ENCODE results near the gene TNIP2. TPM values are rescaled to one million over a fixed set of nuclear protein-coding genes. Genes with fewer than 3 reads are reported as not detected.
A peak's percentile ranks its signal among the peaks of the same experiment; 100 is the strongest.

Gene TNIP2
- total and polyA plus RNA-seq, 2 of the 8 experiments (the other 6 are each of a cell fraction or from before 2014, with no cell fraction given) = 23.7 to 37.7 TPM

DNA sequence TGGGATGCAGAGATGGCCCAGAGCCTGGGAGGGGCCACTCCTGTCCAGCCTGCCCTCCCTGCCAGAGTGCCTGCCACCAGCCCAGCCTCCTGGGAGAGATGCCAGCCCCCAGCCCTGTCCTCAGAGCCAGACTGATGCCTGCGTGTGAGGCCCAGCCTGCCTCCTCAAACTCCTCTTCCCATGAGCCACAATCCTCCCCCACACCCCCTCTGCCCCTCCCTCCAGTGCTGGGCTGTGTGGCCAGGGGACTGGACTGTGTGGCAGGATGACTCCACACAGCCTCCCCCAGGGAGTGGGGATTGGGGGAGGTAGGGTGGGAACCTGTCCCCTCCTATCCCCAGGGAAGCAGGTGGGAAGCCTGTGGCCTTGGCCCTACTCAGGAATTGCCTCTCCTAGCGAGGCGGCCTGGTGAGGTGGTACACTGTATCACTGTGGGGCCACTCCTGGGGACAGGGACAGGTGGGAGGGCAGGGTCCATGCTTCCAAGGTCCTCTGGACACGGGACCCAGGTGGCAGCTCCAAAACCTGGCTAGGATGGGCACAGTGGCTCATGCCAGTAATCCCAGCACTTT lies 32.5 kb upstream of the TNIP2 start:
- Histone ChIP-seq H2AK5ac (ENCODE audit: low read depth, low read length) (no peak overlapping the region; the same call in 1 of the 2 replicates), H3K4me1 (replicated peaks in 1 of 4; ENCODE audit: control insufficient read depth in 3 of 4, insufficient read depth in 4 of 4, low read length in 3 of 4) (peaks cover 0 to 13% (median 8%) of the 10 kb centered on the region in 4 experiments; a peak in 5 of 7 replicates), H3K4ac (replicated peaks; ENCODE audit: insufficient read length, low read depth, low read length) (no peak overlapping the region), H4K5ac (ENCODE audit: insufficient read length, low read depth, low read length) (no peak overlapping the region), H2BK5ac (ENCODE audit: low read depth, low read length) (no peak overlapping the region), H3K4me3 (ENCODE audit: extremely low read depth in 1 of 4, insufficient read depth in 2 of 4, low read depth in 3 of 4, low read length in 4 of 4) (no peak overlapping the region), H3K4me2 (ENCODE audit: insufficient read depth in 1 of 2, low read depth in 2 of 2, low read length in 2 of 2) (no peak overlapping the region), H3K23ac (ENCODE audit: insufficient read length) (no peak overlapping the region), H3K18ac (ENCODE audit: extremely low read depth, low read length) (no peak overlapping the region; the same call in 1 of the 2 replicates), H3K27ac (ENCODE audit: low read depth, low read length) (no peak overlapping the region), H3K79me1 (ENCODE audit: low read depth, low read length) (no peaks in the 10 kb centered on the region), H3K56ac (replicated peaks; ENCODE audit: insufficient read length, low read depth, low read length) (no peak overlapping the region), H3K36me3 (ENCODE audit: control insufficient read depth in 2 of 4, insufficient read depth in 4 of 4, low read length in 3 of 4) (no peaks in the 10 kb centered on the region), H2BK12ac (ENCODE audit: low read depth, low read length) (peak overlapping the region; percentile 14; the same call in 1 of the 2 replicates), H2BK15ac (ENCODE audit: low read length) (no peak overlapping the region), H3K14ac (ENCODE audit: insufficient read length) (no peak overlapping the region), H3K23me2 (ENCODE audit: low read depth, low read length) (no peaks in the 10 kb centered on the region; the same call in none of the 2 replicates), H2BK120ac (replicated peaks; ENCODE audit: low read depth, low read length) (no peak overlapping the region), H3K9ac (replicated peaks in 1 of 4; ENCODE audit: extremely low read depth in 1 of 4, low read depth in 3 of 4, low read length in 3 of 4) (no peak overlapping the region), H2BK20ac (ENCODE audit: low read length) (no peak overlapping the region; the same call in 1 of the 2 replicates), H4K91ac (replicated peaks; ENCODE audit: insufficient read length, low read length) (peak overlapping the region; percentile 47), H3K27me3 (replicated peaks in 1 of 4; ENCODE audit: control insufficient read depth in 3 of 4, extremely low read depth in 1 of 4, insufficient read depth in 3 of 4, low read length in 3 of 4) (peaks cover 0 to 11% (median 6%) of the 10 kb centered on the region in 4 experiments; a peak in 5 of 7 replicates), H4K20me1 (replicated peaks in 1 of 2; ENCODE audit: control insufficient read depth in 1 of 2, insufficient read depth in 2 of 2, low read length in 2 of 2) (no peaks in the 10 kb centered on the region), H3K9me3 (ENCODE audit: insufficient read depth in 2 of 2, low read depth in 1 of 2, low read length in 1 of 2) (no peaks in the 10 kb centered on the region; a peak in 1 of 4 replicates), H4K8ac (ENCODE audit: extremely low read depth, insufficient read depth, low read length) (no peak overlapping the region; the same call in 1 of the 2 replicates), H2AFZ (ENCODE audit: low read length) (no peak overlapping the region), H3K79me2 (ENCODE audit: control insufficient read depth in 1 of 2, insufficient read depth in 2 of 2, low read length in 2 of 2) (no peaks in the 10 kb centered on the region)
- ChIA-PET CTCF (ENCODE audit: partially characterized antibody) (no interaction called here), POLR2A (ENCODE audit: partially characterized antibody) (no interaction called here)
- FAIRE-seq = no peak
- 91% methylated on average over 4 of the region's 4 CpGs; no CpG with 5 or more reads in 1 of the 2 experiments for WGBS, 2 experiments (ENCODE audit: extremely low coverage in 1 of 2, insufficient coverage in 1 of 2, insufficient read length in 1 of 2, insufficient replicate concordance in 2 of 2, low coverage in 1 of 2, low lambda C conversion rate in 2 of 2, missing lambda C conversion rate in 1 of 2)
- DNase-seq (ENCODE audit: low read depth in 1 of 2, low spot score in 2 of 2) = no peak
- no peak for TF ChIP-seq KDM5A (IDR thresholded peaks at IDR 0.05; ENCODE audit: low read length)
- TF ChIP-seq, protein P1, sequence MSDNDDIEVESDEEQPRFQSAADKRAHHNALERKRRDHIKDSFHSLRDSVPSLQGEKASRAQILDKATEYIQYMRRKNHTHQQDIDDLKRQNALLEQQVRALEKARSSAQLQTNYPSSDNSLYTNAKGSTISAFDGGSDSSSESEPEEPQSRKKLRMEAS (IDR thresholded peaks at IDR 0.05) = no peak
- no peak for TF ChIP-seq POU5F1 (IDR thresholded peaks at IDR 0.05; ENCODE audit: low read depth, low read length)
- no peak for TF ChIP-seq KDM1A (IDR thresholded peaks at IDR 0.05; ENCODE audit: borderline replicate concordance, low read length)
- no peak for TF ChIP-seq BCL11A (IDR thresholded peaks at IDR 0.05; ENCODE audit: low read depth in 2 of 2, low read length in 2 of 2)
- no peak for TF ChIP-seq CREB1 (IDR thresholded peaks at IDR 0.05)
- TF ChIP-seq, protein P2, sequence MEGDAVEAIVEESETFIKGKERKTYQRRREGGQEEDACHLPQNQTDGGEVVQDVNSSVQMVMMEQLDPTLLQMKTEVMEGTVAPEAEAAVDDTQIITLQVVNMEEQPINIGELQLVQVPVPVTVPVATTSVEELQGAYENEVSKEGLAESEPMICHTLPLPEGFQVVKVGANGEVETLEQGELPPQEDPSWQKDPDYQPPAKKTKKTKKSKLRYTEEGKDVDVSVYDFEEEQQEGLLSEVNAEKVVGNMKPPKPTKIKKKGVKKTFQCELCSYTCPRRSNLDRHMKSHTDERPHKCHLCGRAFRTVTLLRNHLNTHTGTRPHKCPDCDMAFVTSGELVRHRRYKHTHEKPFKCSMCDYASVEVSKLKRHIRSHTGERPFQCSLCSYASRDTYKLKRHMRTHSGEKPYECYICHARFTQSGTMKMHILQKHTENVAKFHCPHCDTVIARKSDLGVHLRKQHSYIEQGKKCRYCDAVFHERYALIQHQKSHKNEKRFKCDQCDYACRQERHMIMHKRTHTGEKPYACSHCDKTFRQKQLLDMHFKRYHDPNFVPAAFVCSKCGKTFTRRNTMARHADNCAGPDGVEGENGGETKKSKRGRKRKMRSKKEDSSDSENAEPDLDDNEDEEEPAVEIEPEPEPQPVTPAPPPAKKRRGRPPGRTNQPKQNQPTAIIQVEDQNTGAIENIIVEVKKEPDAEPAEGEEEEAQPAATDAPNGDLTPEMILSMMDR (IDR thresholded peaks at IDR 0.05; ENCODE audit: control extremely low read depth in 1 of 3, insufficient read depth in 1 of 3, low read depth in 1 of 3, low read length in 3 of 3) = no peak
- no peak for TF ChIP-seq SIX5 (IDR thresholded peaks at IDR 0.05; ENCODE audit: low read depth, low read length)
- no peak for TF ChIP-seq SP1 (IDR thresholded peaks at IDR 0.05; ENCODE audit: low read depth, low read length)
- no peak for TF ChIP-seq JUN (IDR thresholded peaks at IDR 0.05; ENCODE audit: low read depth, low read length)
- no peak for TF ChIP-seq RAD21 (IDR thresholded peaks at IDR 0.05 in 1 of 2, conservative IDR thresholded peaks at IDR 0.05 in 1 of 2; ENCODE audit: low read depth in 2 of 2, low read length in 2 of 2)
